AML-193 (cell line): ENCODE results near the gene SNX20.

Experiments used
- DNase-seq, 2 experiments: peaks; one replicate each; lab custom pipeline; 2025; lab: John Stamatoyannopoulos, UW

The SNX20 gene, protein sequence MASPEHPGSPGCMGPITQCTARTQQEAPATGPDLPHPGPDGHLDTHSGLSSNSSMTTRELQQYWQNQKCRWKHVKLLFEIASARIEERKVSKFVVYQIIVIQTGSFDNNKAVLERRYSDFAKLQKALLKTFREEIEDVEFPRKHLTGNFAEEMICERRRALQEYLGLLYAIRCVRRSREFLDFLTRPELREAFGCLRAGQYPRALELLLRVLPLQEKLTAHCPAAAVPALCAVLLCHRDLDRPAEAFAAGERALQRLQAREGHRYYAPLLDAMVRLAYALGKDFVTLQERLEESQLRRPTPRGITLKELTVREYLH

DNA sequence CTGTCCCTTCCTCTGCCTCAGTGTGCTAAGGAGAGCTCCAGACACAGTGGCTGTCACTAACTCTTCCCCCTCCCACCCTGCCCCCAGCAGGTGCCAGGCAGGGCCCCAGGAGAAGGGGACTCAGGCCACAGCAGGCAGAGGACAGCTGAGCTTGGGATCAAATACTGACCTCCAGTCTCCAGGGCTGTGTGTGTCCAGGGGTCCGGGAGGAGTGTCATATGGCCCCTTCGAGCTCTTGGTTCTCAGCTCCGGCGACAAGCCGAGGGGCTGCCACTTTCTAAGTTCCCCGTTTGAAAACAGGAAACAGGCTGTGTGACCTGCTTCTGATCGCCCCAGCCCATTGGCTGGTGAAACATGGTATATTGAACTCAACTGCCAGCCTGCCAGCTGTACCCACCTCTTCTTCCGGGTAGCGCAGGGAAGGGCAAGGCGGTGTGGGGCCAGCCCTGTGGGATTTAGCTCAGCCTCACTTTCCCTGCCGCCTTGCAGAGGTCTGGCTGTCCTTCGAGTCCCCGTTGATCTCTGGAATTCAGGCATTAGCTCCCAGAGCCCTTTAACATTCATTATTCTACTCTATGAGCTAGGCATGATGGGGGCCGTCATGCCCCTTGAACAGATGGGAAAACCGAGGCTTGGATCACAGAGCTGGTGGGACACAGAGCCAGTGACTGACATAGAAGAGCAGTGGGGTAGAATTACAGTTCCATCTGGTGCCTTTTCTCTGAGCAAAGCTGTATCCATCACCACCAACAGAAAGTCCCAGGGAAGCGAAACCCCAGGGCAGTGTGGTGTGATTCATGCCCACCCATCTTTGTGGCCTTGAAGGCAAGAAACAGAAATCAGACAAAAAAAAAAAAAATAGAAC is at the start of gene SNX20:
Gene SNX20 (minus strand): TSS at position 292 of the 865 bp plus-strand sequence. CDS start 3,786 bp downstream, outside the sequence.
- DNase-seq, result peak; percentile 81 to 89

DNA sequence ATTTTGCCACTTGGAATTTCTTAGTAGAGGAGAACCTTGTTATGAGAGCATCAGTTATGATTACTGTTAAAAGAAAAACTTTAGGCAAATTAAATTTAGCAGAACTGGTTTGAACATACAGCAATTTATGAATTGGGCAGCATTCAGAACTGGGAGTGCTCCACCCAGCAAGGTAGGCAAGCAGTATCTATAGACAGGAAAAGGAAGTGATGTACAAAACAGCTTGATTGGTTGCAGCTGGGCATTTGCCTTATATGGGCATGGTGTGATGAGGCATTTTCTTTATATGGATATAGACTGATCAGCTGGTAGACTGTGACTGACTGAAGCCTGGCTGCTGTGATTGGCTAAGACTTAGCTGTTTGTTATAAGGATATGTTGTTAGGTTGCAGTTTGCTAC is 43.2 kb upstream of the SNX20 start:
- DNase-seq, result no peak

DNA sequence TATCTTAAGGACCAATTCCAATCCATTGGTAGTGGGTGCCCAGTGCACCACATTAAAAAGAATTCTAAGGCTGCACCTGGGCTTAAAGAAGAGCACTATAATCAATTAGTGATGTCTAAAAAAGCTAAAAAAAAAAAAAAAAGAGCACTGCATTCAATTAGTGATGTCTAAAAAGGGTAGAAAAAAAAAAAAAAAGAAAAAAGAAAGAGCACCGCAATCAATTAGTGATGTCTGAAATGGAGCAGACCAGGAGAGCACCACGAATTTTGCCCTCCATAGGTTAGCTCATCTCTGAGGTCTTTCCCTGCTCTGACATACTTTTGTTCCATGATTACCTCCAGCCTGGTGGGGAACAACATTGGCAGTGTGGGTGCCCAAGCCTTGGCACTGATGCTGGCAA is 41.8 kb upstream of the SNX20 start:
- no peak for DNase-seq

DNA sequence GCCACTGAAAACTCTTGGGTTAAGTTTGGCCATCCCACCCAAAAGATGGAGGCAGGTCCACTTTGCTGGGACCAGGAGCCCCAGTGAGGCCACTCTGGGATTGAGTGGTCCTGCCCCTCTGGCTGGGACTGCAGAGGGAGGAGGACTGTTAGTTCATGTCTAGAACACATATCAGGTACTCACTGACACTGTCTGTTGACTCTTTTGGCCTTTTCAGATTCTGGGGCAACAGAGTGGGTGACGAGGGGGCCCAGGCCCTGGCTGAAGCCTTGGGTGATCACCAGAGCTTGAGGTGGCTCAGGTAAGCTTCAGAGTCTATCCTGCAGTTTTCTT is 41.3 kb upstream of the SNX20 start:
- no peak for DNase-seq

DNA sequence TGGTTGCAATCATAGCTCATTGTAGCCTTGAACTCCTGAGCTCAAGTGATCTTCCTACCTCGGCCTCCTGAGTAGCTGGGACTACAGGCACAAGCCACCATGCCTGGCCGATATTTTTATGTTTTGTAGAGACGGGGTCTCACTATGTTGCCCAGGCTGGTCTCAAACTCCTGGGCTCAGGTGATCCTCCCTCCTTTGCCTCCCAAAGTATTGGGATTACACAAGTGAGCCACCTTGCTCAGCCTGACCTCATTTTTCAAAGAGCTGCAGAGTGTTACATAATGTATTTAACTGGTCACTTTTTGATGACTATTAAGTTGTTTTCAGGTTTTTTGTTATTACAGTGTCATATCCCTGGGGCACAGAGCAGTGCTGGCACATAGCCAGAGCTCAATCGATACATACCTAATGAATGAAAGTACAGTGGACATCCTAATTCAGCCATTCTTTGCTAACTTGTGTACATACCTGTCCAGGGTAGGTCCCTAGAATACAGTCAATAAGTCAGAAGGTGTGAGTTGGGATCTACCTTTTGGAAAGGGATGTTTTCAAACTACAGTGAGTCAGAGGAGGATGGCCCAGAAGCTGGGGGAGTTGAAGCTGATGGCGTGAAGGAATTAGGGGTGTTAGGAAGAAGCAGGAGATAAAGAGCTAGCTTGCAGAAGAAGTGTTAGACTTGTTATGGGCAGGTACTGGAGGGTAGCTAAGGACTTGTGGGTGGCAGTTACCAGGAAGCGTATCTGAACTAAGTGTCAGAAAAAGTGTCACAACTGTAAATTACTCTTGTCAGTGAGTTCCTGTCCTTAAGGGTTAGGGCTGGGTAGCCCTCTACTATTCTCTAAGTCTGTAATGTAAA is 40.7 kb upstream of the SNX20 start:
- no peak for DNase-seq

DNA sequence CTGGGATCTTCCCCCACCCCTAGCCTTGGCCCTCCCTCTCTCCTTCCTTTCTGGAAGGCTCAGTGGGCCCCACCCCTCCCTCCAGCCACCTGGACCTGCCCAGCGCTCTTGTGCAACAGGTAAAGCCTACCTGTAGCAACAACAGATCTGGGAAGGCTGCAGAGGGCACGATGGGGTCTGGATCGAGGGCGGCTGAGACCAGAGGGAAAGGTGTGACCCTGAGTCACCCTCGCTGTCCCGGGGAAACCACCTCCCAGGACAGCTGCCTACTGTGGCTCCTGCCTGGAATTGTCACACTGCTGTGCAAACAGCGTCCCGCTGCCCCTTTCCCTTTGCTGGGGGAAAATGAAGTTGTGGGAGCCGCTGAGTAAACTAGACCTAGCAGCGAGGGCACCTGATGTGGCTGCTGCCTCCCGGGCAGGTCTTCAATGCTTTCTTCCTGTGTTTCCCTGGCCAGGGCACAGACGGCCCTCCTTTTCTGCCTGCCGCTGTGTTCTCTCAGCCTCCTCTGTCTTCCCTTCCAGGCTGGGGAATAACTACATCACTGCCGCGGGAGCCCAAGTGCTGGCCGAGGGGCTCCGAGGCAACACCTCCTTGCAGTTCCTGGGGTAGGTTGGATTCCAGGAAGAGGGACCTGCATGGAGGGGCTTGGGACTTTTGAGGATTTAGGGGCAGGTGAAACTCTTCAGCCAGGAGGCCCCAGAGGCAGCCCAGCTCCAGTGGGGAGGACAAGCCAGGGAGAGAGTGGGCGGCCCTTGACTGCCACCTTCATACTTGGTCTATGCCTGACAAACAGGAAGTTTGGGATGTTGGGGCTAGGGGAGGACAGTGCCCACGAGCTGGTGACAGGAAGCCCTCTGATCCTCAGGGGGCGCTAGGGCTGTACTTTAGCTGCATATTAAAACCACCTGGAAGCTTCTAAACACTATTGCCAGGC is 38.6 kb upstream of the SNX20 start:
- no peak for DNase-seq

DNA sequence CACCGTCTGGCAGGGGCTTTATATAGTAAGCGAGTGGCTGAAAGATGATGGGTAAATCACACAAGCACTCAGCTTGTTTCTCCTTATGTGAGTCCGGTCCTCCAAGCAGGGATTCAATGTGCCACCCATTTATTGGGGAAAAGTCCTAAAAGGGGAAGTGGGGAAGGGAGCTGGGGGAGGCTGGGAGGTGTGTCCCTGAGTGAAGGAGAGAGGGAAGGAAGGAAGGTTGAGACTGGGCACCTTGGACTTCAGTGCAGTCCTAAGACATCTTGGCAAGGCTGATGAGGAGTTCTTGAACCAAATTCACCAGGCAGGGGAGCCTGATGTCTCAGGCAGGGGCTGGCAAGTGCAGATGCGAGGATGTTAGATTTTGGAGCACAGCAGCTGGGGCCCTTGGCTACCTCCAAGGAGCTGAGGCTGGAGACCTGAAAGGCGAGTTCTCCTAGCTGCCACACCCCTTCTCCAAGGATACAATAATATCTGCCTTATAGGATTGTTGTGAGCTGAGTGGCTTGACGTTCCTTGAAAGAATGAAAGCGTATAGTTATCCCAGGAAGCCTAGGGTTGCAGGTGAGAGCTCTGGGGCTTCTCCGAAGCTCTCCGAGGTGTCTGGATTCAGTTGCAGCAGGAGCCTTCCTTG is 37.8 kb upstream of the SNX20 start:
- DNase-seq, result no peak

DNA sequence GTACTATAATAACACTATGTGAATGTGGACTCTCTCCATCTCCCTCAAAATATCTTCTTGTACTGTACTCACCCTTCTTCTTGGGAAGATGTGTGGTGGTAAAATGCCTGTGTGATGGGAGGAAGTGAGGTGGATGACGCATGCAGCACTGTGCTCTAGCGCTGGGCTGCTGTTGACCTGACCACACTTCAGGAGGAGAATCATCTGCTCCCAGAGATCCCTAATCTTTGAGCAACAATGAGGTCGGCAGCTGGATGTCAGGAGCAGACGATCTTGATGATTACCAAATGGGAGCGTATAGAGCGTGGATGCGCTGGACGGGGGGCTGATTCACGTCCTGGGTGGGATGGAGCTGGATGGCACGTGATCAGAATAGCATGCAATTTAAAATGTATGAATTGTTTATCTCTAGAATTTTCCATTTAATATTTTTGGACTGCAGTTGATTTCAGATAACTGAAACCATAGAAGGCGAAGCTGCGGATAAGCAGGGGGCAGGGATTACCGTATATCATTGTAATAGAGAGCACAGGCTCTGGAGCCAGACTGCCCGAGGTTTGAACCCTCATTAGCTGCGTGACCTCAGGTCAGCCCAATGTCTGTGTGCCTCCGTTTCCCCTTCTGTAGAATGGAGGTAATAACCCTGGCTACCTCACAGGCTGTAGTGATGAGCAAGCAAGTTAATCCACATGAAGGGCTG is 37.1 kb upstream of the SNX20 start:
- DNase-seq, result no peak

DNA sequence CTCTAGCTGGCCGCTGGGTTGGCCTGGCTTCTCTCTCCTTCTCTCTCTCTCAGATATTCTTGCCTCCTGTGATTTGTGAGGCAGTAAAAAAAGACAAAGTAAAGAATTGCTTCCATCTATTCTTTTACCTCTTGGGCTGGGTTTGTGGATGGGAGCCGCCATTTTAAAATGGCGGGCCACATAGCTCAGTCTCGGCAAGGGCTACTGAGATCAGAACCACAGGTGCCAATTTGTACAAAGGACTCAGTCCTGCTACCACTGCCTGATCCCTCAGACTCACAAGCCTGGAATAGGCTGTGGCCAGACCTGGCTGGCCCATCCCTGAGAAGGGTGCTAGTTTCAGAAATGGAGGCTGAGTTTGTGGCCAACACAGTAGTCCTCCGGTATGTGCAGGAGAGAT is 36.4 kb upstream of the SNX20 start:
- no peak for DNase-seq

DNA sequence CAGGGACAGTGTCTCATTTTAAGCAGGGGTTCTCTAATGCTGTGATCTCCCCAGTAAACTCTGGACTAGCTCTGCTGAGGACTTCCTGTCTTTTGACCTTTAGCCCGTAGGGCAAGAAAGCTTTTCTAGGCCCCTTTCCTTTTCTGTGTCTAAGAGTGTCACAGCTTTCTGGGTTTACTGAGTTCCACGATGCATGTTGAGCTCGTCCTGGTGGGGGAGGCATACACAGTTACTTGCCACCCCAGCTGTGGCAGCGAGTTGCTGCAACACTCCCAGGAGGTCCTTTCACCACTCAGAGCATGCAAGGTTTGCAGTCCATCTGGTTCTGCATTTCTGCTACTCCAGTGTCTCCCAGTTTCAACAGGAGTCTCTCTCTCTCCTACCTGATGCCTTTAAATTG is 36.0 kb upstream of the SNX20 start:
- no peak for DNase-seq

DNA sequence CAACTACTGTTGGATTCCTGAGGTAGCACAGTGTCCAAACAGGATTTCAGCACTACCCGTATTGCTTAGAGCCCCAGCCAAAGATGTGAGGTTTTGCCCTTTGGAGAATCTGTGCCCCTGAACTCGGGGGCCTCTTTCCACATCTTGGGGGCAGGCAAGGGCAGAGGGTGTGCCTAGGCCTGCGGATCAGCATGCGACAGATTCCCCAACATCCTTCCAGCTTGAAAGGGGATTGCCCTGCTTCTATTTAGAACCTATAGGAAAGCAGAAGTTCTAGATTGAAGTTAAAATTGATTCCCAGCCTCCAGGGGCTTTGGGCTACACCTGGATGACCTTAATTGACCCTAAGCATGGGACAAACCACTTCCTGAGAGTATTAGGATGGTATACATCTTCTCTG is 31.8 kb upstream of the SNX20 start:
- DNase-seq, result no peak

DNA sequence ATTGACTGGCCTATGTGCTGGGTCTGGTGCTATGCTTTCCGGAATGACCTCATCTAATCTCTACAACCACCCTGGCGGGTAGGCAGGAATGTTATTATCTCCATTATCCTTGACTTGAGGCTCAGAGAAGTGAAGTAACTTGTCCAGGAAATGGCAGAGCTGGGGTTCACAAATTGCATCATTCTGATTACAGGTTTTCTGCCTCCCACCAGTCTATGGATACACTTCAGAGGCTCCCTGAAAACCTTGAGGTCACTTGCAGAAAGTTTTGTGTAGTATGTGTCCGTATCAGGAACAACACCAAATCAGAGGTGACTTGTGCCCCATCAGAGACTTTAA is 31.4 kb upstream of the SNX20 start:
- peak; percentile 17 to 20 for DNase-seq

DNA sequence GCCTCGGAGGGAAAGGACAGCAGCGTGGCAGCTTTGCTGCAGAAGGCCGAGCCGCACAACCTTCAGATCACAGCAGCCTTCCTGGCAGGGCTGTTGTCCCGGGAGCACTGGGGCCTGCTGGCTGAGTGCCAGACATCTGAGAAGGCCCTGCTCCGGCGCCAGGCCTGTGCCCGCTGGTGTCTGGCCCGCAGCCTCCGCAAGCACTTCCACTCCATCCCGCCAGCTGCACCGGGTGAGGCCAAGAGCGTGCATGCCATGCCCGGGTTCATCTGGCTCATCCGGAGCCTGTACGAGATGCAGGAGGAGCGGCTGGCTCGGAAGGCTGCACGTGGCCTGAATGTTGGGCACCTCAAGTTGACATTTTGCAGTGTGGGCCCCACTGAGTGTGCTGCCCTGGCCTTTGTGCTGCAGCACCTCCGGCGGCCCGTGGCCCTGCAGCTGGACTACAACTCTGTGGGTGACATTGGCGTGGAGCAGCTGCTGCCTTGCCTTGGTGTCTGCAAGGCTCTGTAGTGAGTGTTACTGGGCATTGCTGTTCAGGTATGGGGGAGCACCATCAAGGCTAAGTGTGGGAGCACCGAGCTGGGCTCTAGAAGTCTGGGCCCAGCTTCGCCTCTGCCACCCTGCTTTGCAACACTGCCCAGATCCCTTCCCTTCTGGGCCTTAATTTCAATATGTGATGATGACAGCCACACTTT is 30.9 kb upstream of the SNX20 start:
- DNase-seq, result no peak

DNA sequence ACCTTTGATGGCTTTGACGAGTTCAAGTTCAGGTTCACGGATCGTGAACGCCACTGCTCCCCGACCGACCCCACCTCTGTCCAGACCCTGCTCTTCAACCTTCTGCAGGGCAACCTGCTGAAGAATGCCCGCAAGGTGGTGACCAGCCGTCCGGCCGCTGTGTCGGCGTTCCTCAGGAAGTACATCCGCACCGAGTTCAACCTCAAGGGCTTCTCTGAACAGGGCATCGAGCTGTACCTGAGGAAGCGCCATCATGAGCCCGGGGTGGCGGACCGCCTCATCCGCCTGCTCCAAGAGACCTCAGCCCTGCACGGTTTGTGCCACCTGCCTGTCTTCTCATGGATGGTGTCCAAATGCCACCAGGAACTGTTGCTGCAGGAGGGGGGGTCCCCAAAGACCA is 29.9 kb upstream of the SNX20 start:
- DNase-seq, result no peak

DNA sequence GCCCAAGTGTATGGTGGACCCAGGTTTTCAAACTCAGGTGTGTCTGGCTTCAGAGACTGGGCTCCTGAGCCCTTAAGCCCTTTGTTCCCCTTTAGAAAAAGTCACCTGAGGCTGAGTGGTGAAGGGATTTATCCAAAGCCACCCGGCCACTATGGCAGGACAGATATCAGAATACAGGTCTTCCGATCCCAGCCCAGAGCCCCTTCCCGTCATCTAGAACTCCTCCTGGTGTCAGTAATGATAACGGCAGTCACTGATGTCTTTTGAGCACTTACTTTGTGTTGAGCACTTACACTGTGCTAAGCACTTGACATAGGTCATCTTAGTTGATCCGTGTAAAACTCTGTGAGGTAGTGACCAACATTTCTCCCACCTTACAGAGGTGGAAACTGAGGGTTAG is 28.9 kb upstream of the SNX20 start:
- no peak for DNase-seq

DNA sequence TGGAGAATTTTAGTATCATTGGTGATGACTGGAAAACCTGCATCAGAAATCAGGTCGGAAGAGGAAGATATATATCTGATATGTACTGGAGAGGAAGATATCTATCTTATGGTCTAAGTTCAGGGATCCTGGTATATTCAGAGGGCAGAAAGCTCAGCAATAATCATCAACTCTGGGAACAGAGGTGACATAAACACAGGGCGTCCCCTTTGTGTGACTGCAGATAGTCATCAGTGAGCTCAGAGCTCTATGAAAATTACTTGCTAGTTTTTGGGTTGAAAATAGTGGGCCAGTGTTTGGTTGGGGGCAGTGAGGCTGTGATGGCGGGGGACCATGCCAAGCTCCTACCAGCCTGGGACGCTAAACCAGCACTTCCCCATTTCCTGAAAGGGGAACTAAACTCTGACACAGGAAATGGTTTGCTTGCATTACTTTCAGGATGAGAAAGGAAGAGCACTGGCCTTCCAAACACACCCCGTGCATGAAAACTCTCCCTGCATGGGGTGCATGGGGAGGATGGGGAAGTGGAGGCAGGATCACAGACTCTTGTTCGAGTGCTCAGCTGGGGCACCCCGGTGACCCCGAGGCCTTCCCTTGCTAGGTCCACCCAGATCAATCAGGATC is 28.1 kb upstream of the SNX20 start:
- DNase-seq, result peak; percentile 73 to 78

DNA sequence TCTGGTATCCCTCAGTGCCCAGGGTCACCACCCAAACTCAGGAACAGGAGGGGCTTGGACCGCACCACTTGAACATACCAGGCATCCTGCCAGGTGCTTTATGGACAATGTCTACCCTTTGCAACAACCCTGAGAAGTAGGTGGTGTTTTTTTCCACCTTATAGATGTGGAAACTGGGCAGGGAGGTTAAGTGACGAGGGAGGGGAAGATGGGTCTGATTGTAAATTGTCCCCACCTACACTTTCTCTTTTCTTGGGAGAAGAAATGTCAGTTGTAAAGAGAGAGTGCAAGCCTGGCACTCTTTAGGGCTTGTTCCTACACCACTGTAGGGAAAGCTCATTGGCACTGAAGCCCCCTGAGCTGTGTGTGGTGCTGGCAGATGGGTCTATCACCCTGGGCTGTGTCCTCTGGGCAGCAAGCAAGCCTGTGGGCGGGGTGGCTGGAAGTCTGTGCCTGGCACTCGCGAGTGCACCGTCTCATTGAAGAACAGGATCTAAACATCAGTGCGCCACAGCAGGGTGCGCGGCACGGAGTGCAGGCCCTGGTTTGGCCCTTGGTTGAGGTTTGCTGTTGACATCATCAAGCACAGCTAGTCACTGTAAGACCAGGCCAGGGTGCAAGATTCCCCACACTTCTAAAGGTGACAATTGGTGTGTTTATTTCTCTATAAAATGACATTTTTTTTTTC is 27.4 kb upstream of the SNX20 start:
- DNase-seq, result no peak

DNA sequence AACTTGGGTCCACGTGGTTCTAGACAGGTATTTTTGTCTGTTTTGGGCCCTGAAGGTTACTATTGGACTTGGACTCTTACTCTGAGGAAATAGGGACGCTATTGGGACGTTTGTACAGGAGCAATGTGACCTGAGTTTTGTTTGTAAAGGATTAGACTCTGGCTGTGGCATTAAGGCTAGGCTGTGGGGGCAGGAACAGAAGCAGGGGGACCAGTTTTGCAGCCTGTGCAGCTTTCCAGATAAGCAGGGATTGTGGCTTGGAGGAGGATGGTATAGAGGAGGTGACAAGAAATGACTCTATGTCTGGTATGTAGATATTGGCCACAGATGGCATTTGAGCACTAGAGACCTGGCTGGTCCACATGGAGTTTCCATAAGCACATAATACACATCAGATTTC is 25.1 kb upstream of the SNX20 start:
- DNase-seq, result no peak
